Retinal pigment epithelial cell (primary cell): ENCODE measurements around the gene PRKCH.

Experiments used
- DNase-seq: peaks from one replicate; pipeline ENCODE4 v3.0.0-alpha.2; 2010; ENCODE audit warnings: low read depth
- H3K4me3 ChIP-seq: 2 replicates; pipeline ENCODE4 v1.5.1; 2011; ENCODE audit warnings: mild to moderate bottlenecking, low read length, control low read depth, moderate library complexity
- CTCF ChIP-seq: conservative IDR thresholded peaks from 2 replicates; pipeline ENCODE4 v1.5.1; 2011; ENCODE audit warnings: low read depth, low read length, control low read depth, inconsistent platforms

Gene PRKCH

GRCh38 chr14:61519735-61520134, 198.4 kb downstream of the PRKCH start:
- TF ChIP-seq CTCF: no peak
- DNase-seq: no peak
- H3K4me3 ChIP-seq: no peak overlapping the region

- TF ChIP-seq CTCF: no peak
- no peak overlapping the region for H3K4me3 ChIP-seq
- no peak for DNase-seq
Observed at GRCh38 chr14:61520576-61520975, 199.2 kb downstream of the PRKCH start.

- no peak for TF ChIP-seq CTCF
- no peak for DNase-seq
- no peak overlapping the region for H3K4me3 ChIP-seq
Observed at GRCh38 chr14:61521773-61522172, 200.4 kb downstream of the PRKCH start.

GRCh38 chr14:61523751-61524150, 202.4 kb downstream of the PRKCH start:
- no peak for TF ChIP-seq CTCF

GRCh38 chr14:61524211-61524806, 202.9 kb downstream of the PRKCH start:
- TF ChIP-seq CTCF: no peak
- DNase-seq: peak; percentile 85
- H3K4me3 ChIP-seq: no peak overlapping the region

More at GRCh38 chr14:61523751-61524150, 202.4 kb downstream of the PRKCH start:
- DNase-seq: no peak
- H3K4me3 ChIP-seq: no peak overlapping the region

GRCh38 chr14:61524936-61525292, 203.5 kb downstream of the PRKCH start:
- H3K4me3 ChIP-seq: no peak overlapping the region
- DNase-seq: no peak
- TF ChIP-seq CTCF: no peak

- H3K4me3 ChIP-seq: no peak overlapping the region
- DNase-seq: peak; percentile 90
- no peak for TF ChIP-seq CTCF
Observed at GRCh38 chr14:61525293-61526011, 204.1 kb downstream of the PRKCH start.
